ENCODE measurements around the gene EXOC4. TPM values are rescaled to one million over a fixed set of nuclear protein-coding genes. Genes with fewer than 3 reads are reported as not detected.

The EXOC4 gene
- total and polyA plus RNA-seq, 2 of the 13 experiments (the other 11 are each of a cell fraction or from before 2014, with no cell fraction given): 22.5 to 39.0 TPM

GRCh38 chr7:133433165-133433812 is 180.4 kb downstream of the EXOC4 start (continued):
- TF ChIP-seq ZNF800 (CRISPR knock-in tag; IDR thresholded peaks at IDR 0.05): no peak
- no peak for TF ChIP-seq ZFP36L1 (CRISPR knock-in tag; IDR thresholded peaks at IDR 0.05)
- no peak for TF ChIP-seq SSRP1 (CRISPR knock-in tag; IDR thresholded peaks at IDR 0.05)
- no peak for TF ChIP-seq ZNF850 (CRISPR knock-in tag; conservative IDR thresholded peaks at IDR 0.05)
- no peak for TF ChIP-seq ZBTB14 (CRISPR knock-in tag; IDR thresholded peaks at IDR 0.05)
- no peak for TF ChIP-seq ZNF782 (CRISPR knock-in tag; IDR thresholded peaks at IDR 0.05; ENCODE audit: borderline replicate concordance)
- TF ChIP-seq ZNF639 (CRISPR knock-in tag; conservative IDR thresholded peaks at IDR 0.05): no peak
- peak; percentile 22; the same call in 1 of the 2 replicates for TF ChIP-seq ARID5B (CRISPR knock-in tag; IDR thresholded peaks at IDR 0.05)
- TF ChIP-seq FOXA1 (IDR thresholded peaks at IDR 0.05): no peak
- 0 out of 2 replicates have a peak, but pooled peaks have one; percentile 9 for TF ChIP-seq FOXA1 (CRISPR knock-in tag; IDR thresholded peaks at IDR 0.05)
- TF ChIP-seq TBL1XR1 (IDR thresholded peaks at IDR 0.05; ENCODE audit: borderline replicate concordance, low read length, partially characterized antibody): no peak
- no peak for TF ChIP-seq HBP1 (CRISPR knock-in tag; IDR thresholded peaks at IDR 0.05; ENCODE audit: low read depth)
- TF ChIP-seq KDM6A (CRISPR knock-in tag; IDR thresholded peaks at IDR 0.05; ENCODE audit: low read depth): no peak
- TF ChIP-seq NFYC (CRISPR knock-in tag; IDR thresholded peaks at IDR 0.05): peak; percentile 50; the same call in 1 of the 2 replicates
- no peak for TF ChIP-seq NFATC3 (CRISPR knock-in tag; IDR thresholded peaks at IDR 0.05)
- no peak for TF ChIP-seq NAIF1 (CRISPR knock-in tag; IDR thresholded peaks at IDR 0.05; ENCODE audit: borderline replicate concordance)

Data from HepG2 (cell line).